DND-41 (cell line): ENCODE data around the gene CCL26.
A peak's percentile ranks its signal among the peaks of the same experiment; 100 is the strongest.

Experiments
- ATAC-seq: fragments of 200-7000 bp; cut with Tn5 transposase; 3 replicates; pipeline ENCODE4 v1.9.1; 2021; ENCODE audit warnings: low read depth; ENCODE audit not compliant: insufficient read depth
- DNase-seq: peaks from one replicate; pipeline ENCODE4 v3.0.0-alpha.2; 2020
- H2AFZ ChIP-seq: 2 replicates; pipeline ENCODE4 v1.6.0; 2012; ENCODE audit warnings: low read depth, low read length
- H3K27ac ChIP-seq: 2 replicates; pipeline ENCODE4 v1.5.1; 2012; ENCODE audit warnings: low read length, inconsistent platforms
- H3K27me3 ChIP-seq: fragments of 200-600 bp; sonication (generic); 2 replicates; pipeline ENCODE4 v1.6.0; 2012; ENCODE audit warnings: low read length, mild to moderate bottlenecking, inconsistent platforms; ENCODE audit not compliant: insufficient read depth, poor library complexity
- H3K36me3 ChIP-seq: 2 replicates; pipeline ENCODE4 v1.5.1; 2012; ENCODE audit warnings: low read length, inconsistent platforms; ENCODE audit not compliant: insufficient read depth
- H3K4me1 ChIP-seq: 2 replicates; pipeline ENCODE4 v1.5.1; 2012; ENCODE audit warnings: mild to moderate bottlenecking, low read length; ENCODE audit not compliant: insufficient read depth
- H3K4me2 ChIP-seq: 2 replicates; pipeline ENCODE4 v1.6.0; 2012; ENCODE audit warnings: mild to moderate bottlenecking, moderate library complexity, low read length, inconsistent platforms; ENCODE audit not compliant: insufficient read depth
- H3K4me3 ChIP-seq, 2 experiments: fragments of 200-600 bp in 1 of 2; shearing (Covaris generic) in 1 of 2; 2 replicates each; pipeline ENCODE4 v1.5.1; 2012 to 2016; ENCODE audit warnings: inconsistent platforms in 2 of 2, low read length in 2 of 2, mild to moderate bottlenecking in 2 of 2, low read depth in 1 of 2, moderate library complexity in 1 of 2
- H3K79me2 ChIP-seq: 2 replicates; pipeline ENCODE4 v1.6.0; 2012; ENCODE audit warnings: low read length, inconsistent platforms; ENCODE audit not compliant: insufficient read depth
- H3K9ac ChIP-seq: 2 replicates; pipeline ENCODE4 v1.6.0; 2012; ENCODE audit warnings: low read depth, mild to moderate bottlenecking, inconsistent platforms, low read length, moderate library complexity
- H3K9me3 ChIP-seq: 2 replicates; pipeline ENCODE4 v1.5.1; 2012; ENCODE audit warnings: low read length, moderate library complexity, mild to moderate bottlenecking, inconsistent platforms; ENCODE audit not compliant: insufficient read depth, severe bottlenecking
- H4K20me1 ChIP-seq: 2 replicates; pipeline ENCODE4 v1.6.0; 2012; ENCODE audit warnings: low read length; ENCODE audit not compliant: insufficient read depth
- CTCF ChIP-seq: IDR thresholded peaks from 2 replicates; pipeline ENCODE4 v1.5.1; 2012; ENCODE audit warnings: borderline replicate concordance, low read length, moderate library complexity, mild to moderate bottlenecking; ENCODE audit not compliant: poor library complexity, severe bottlenecking; ENCODE audit errors: extremely low read depth
- EZH2 ChIP-seq: IDR thresholded peaks from 3 replicates; pipeline ENCODE4 v1.6.1; 2012; ENCODE audit warnings: borderline replicate concordance, low read depth, mild to moderate bottlenecking, moderate library complexity, low read length, inconsistent platforms; ENCODE audit not compliant: severe bottlenecking

CCL26 gene

GRCh38 chr7:75740846-75741497 is 31.0 kb downstream of the CCL26 start:
- Histone ChIP-seq H3K4me2 (no peak overlapping the region), H3K27me3 (peaks cover 5% of the 10 kb centered on the region), H3K9me3 (no peaks in the 10 kb centered on the region), H3K36me3 (no peaks in the 10 kb centered on the region), H3K27ac (no peak overlapping the region), H3K9ac (no peak overlapping the region), H3K4me1 (peaks cover 22% of the 10 kb centered on the region), H4K20me1 (no peaks in the 10 kb centered on the region), H3K4me3 (no peak overlapping the region), H3K79me2 (no peaks in the 10 kb centered on the region), H2AFZ (no peak overlapping the region)
- ATAC-seq (no peak), DNase-seq (no peak)
- TF ChIP-seq CTCF (no peak), EZH2 (no peak)

- Histone ChIP-seq H3K9me3 (no peaks in the 10 kb centered on the region), H4K20me1 (no peaks in the 10 kb centered on the region), H2AFZ (peak overlapping the region; percentile 86), H3K27me3 (peaks cover 5% of the 10 kb centered on the region), H3K9ac (peak overlapping the region; percentile 67), H3K4me3 (peak overlapping the region; percentile 65 to 82), H3K27ac (no peak overlapping the region), H3K4me1 (peaks cover 22% of the 10 kb centered on the region), H3K79me2 (no peaks in the 10 kb centered on the region), H3K36me3 (no peaks in the 10 kb centered on the region), H3K4me2 (peak overlapping the region; percentile 89)
- no peak for ATAC-seq
- TF ChIP-seq EZH2 (no peak), CTCF (no peak)
- no peak for DNase-seq
Measured at GRCh38 chr7:75739796-75740672, 32.0 kb downstream of the CCL26 start.

- Histone ChIP-seq H3K79me2 (no peaks in the 10 kb centered on the region), H4K20me1 (no peaks in the 10 kb centered on the region), H3K4me1 (peaks cover 22% of the 10 kb centered on the region), H2AFZ (peak overlapping the region; percentile 97), H3K9me3 (no peaks in the 10 kb centered on the region), H3K36me3 (no peaks in the 10 kb centered on the region), H3K4me3 (peak overlapping the region; percentile 65 to 90), H3K4me2 (peak overlapping the region; percentile 89), H3K27ac (peak overlapping the region; percentile 60), H3K27me3 (peaks cover 5% of the 10 kb centered on the region), H3K9ac (peak overlapping the region; percentile 67)
- ATAC-seq, result peak; percentile 96
- peak; percentile 49 for TF ChIP-seq EZH2
- peak; percentile 6 for TF ChIP-seq CTCF
- peak; percentile 99 for DNase-seq
Measured at GRCh38 chr7:75738975-75739795, 32.8 kb downstream of the CCL26 start.
